GM12892 (cell line): Measurements from ENCODE around the gene ATG4A.

Experiments used
- POLR2A ChIP-seq: IDR thresholded peaks from 2 replicates; pipeline ENCODE4 v1.6.1; 2011; ENCODE audit warnings: low read depth, low read length, control low read depth
- POLR2AphosphoS5 ChIP-seq: IDR thresholded peaks from 2 replicates; pipeline ENCODE4 v1.6.1; 2011; ENCODE audit warnings: low read depth, low read length, control low read depth
- TAF1 ChIP-seq: IDR thresholded peaks from 2 replicates; pipeline ENCODE4 v1.6.1; 2011; ENCODE audit warnings: low read depth, mild to moderate bottlenecking, control low read depth, low read length, borderline replicate concordance

DNA sequence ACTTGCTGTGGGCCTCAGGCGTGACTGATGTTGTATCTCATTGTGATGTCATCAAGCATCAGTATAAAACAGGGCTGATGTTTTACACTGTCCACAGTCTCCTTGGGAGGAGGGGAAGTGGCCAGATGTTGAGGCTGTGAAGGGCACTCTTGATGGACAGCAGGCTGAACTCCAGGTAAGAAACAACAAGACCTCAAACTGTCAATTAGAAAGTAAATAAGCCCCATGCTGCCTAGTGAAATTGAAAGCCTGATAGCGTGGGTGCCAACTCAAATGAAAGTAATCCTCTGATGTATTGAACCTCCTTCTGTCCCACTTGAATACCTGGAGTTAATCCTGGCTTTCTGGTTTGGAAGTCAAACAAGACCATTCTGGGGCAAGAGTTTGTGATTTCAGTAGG is 27.0 kb upstream of the ATG4A start:
- TF ChIP-seq POLR2A (no peak), POLR2AphosphoS5 (no peak), TAF1 (no peak)
